Cerebellar nuclear complex (tissue), 1 donor: ENCODE data around the gene KIAA1549.
"Not testable (repeated sequence)": the region's sequence is repeated elsewhere in the genome, so short reads cannot be mapped to it uniquely, and the experiment has no call there.

ENCODE experiments used
- DNase-seq, 2 experiments: peaks; one replicate each; lab custom pipeline; 2025; lab: John Stamatoyannopoulos, UW

The KIAA1549 gene

GRCh38 chr7:138941545-138941944 lies 39.6 kb downstream of the KIAA1549 start:
- no peak for DNase-seq

- not testable (repeated sequence) for DNase-seq
Observed at GRCh38 chr7:138940602-138941001, 40.6 kb downstream of the KIAA1549 start.

GRCh38 chr7:138937484-138937883 lies 43.7 kb downstream of the KIAA1549 start:
- no peak for DNase-seq

GRCh38 chr7:138935465-138936011 lies 45.7 kb downstream of the KIAA1549 start:
- DNase-seq = no peak

- DNase-seq = no peak
Observed at GRCh38 chr7:138934861-138935260, 46.3 kb downstream of the KIAA1549 start.

- DNase-seq = no peak
Observed at GRCh38 chr7:138934367-138934766, 46.8 kb downstream of the KIAA1549 start.

GRCh38 chr7:138932870-138933269 lies 48.3 kb downstream of the KIAA1549 start:
- DNase-seq = no peak

GRCh38 chr7:138932427-138932826 lies 48.8 kb downstream of the KIAA1549 start:
- DNase-seq = no peak

- DNase-seq = no peak
Observed at GRCh38 chr7:138929969-138930368, 51.2 kb downstream of the KIAA1549 start.

- DNase-seq = no peak
Observed at GRCh38 chr7:138926241-138926612, 55.0 kb downstream of the KIAA1549 start.

GRCh38 chr7:138924501-138925225 lies 56.5 kb downstream of the KIAA1549 start:
- DNase-seq = no peak

GRCh38 chr7:138921277-138921676 lies 59.9 kb downstream of the KIAA1549 start:
- no peak for DNase-seq

GRCh38 chr7:138919911-138920310 lies 61.3 kb downstream of the KIAA1549 start:
- DNase-seq = no peak

- DNase-seq = no peak
Observed at GRCh38 chr7:138919216-138919615, 62.0 kb downstream of the KIAA1549 start.

- no peak for DNase-seq
Observed at GRCh38 chr7:138918756-138919155, 62.4 kb downstream of the KIAA1549 start.

GRCh38 chr7:138918176-138918575 lies 63.0 kb downstream of the KIAA1549 start:
- DNase-seq = no peak

GRCh38 chr7:138917771-138918170 lies 63.4 kb downstream of the KIAA1549 start:
- no peak for DNase-seq

- DNase-seq = no peak
Observed at GRCh38 chr7:138916731-138917130, 64.5 kb downstream of the KIAA1549 start.

- no peak for DNase-seq
Observed at GRCh38 chr7:138916275-138916674, 64.9 kb downstream of the KIAA1549 start.

- DNase-seq = no peak
Observed at GRCh38 chr7:138913783-138914182, 67.4 kb downstream of the KIAA1549 start.

GRCh38 chr7:138911007-138911406 lies 70.2 kb downstream of the KIAA1549 start:
- no peak for DNase-seq

GRCh38 chr7:138907850-138908249 lies 73.3 kb downstream of the KIAA1549 start:
- no peak for DNase-seq

- DNase-seq = no peak
Observed at GRCh38 chr7:138907201-138907847, 73.9 kb downstream of the KIAA1549 start.
